Measurements from ENCODE around the gene SAMD3.
"Not testable (repeated sequence)": the region's sequence is repeated elsewhere in the genome, so short reads cannot be mapped to it uniquely, and the experiment has no call there.

Gene SAMD3

DNA sequence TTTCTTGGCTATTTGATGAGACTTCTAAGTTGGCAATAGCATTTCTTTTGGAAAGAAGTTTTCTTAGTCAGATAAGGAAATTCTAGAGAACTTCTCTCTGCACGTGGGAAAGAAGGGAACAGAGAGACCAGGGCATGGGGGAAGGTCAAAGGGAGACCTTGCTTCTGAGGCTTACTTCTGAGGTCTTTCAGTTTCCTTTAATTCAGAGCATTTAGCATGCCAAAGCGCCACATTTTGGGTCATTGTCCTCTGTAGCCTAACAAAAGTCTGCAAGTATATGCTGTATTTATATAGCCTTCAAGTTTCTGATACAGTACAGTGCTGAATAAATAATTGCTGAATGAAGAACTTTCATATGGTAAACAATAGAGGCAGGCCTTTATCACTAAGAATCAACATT lies 95.6 kb downstream of the SAMD3 start:
- DNase-seq: no peak

DNA sequence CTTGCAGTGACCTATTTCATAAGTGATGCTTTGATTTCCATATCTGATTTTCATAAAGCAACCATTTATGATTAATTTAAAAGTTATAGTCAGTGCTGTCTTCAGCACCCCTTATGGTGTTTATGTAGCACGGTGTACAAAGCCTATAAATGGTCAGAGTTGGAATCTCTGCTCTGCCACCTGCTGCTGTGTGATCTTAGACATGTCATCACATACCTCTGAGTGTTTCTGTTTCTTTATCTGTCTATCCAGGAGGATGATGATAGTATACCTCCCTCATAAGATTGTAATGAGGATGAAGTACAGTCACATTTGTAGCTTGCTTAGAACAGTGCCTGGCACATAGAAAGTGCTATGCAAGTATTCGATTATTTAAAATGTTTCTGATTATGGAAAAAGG lies 100.5 kb downstream of the SAMD3 start:
- DNase-seq: no peak

DNA sequence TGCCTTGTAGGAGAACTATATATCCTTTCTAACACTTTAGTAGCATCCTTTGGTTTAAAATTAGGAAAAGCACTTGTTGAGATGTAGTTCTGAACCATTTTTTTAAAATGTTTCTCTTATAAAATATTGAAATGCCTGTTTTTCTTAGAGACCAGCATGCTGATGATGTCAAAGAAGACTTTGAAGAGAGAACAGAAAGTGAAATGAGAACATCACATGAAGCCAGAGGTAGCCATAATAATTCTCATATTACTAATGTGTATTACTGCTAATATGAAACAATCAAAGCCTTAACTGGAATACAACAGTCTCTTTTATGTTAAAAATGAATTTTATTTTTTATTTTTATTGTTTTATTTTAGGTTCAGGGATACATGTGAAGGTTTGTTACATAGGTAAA lies 102.0 kb downstream of the SAMD3 start:
- no peak for DNase-seq

DNA sequence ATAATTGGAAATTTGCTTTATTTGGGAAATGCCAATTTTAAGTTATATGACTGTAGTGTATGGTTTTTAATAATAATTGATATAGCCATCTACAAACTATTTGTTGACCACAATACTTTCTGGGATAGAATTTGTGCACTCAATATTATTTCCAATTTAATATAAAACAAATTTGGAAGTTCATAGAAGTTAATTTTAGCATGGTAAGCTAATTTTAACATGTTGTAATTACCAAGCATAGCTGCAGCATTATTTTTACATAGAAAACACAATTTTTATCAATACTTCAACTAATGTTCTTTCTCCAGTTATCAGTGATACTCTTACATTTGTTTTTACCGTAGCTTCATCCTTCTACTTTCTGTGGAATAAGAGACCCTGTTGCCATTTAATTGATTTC lies 103.5 kb downstream of the SAMD3 start:
- DNase-seq: no peak

DNA sequence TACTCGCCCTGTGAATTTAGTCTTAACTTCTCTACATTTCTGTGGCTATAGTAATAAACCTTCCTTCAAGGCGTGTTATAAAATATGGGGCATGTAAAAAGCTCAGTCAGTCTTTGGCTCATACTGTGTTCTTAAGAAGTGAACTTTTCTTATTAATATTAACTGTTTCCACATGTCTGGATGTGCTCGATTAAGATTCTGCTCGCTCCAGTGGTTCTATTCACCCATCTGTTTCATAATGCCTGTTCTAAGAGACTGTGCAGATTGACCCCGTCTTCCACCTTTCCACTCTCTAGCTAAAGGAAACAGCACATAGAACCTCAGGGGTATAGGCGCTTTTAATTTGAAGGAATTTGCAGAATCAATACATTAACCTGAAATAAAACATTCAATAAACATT lies 104.5 kb downstream of the SAMD3 start:
- DNase-seq: no peak

DNA sequence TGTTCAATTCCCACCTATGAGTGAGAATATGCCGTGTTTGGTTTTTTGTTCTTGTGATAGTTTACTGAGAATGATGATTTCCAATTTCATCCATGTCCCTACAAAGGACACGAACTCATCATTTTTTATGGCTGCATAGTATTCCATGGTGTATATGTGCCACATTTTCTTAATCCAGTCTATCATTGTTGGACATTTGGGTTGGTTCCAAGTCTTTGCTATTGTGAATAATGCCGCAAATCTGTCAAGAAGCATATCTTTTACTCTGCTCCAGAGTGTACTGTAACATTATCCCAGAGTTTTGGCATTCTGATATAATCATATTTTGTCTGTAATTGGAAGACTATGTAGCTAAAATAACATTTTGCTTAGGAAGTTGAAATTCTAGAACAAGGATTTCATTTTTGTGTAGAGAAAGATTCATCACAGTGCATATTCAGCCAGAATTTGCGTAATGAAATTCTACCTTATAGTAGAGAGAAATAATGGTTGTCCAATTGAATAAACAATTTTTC lies 105.5 kb downstream of the SAMD3 start:
- not testable (repeated sequence) for DNase-seq

DNA sequence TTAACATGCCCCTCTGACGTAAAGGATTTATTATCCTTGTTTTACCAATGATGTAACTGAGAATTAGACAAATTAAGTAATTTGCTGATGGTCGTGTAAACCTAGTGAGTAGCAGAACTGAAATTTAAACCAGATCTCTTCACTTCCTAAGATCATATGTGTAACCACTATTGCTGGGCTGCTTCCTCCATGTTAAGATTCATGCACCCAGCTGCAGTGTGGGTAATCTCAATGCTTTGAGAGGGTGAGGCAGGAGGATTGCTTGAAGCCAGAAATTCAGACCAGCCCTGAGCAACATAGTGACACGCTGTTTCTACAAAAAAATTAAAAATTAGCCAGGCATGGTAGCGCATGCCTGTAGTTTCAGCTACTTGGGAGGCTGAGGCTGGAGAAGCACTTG lies 106.5 kb downstream of the SAMD3 start:
- no peak for DNase-seq

DNA sequence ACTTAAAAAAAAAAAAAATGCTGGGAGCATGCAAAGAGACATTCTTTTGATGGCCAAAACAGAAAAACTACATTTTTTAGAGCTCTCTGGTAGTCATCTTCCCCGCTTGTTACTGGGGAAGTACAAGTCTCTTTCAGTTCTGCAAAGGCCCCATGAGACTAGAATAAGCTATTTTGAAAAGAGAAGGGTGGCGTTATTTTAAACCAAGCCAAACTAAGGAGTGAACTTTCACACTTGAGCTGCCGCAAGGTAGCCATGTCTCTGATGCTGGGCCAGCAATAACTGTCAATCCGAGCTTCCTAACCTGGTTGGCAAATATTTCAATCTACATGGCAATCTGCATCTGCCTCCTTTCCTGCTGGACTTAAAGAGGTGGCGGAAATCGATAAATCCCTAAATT lies 107.7 kb downstream of the SAMD3 start:
- DNase-seq: no peak

DNA sequence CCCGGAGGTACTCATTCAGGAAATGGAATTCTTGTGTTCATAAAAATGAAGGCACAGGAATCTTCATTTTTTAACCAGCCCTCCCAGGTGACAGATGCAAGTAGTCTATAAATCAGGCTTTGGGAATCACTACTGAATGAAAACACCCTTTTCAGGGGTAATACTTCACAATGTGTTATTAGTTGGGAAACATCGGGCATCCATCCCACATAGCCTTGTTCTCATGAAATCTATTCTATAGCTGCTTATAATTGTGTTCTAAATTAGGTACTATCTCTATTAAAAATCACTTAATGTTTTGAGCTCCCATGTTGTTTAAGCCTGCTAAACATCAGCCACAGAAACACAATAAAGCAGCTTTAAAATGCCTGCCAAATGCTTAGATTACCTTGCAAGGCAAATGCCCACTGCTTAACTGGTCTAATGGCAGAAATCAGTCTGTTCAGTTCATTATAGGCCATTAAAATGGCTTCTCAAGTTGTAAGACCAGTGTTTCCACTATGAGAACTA lies 109.5 kb downstream of the SAMD3 start:
- no peak for DNase-seq

DNA sequence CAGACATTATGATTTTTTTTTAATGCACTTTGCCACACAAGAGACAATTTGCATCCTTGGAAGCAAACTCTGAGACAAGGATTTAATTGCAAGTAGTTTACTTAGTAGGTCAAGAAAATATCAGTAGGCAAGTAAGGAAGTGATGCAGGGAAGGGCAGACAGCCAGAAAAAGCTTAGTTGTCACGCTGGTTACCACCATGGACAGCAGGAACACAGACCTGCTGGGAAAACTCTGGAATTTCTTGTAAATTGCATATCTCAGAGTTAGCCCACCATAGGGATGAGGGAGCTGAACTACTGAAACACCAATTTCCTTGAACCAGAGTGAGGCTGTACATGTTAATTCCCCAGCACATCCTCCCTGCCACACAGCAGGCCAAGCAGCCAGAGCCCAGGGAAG lies 111.7 kb downstream of the SAMD3 start:
- no peak for DNase-seq

DNA sequence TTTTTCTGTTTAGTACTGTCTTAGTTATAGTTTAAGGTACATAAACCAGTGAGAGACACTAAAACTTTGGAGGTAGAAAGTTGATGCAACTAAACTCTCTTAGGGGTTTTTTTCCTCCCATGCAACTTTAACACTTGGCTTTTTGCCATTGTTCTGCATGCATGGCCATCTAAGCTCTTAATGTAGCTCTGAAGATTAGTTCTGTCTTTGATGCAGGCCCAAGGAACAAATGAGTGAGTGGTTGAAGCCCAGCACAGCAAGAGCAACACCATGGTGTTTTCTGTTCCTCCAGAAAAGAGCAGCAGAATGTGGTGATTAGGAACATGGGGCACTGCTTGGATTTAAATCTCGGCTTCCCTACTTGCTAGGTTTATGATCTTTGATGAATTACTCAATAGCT lies 115.0 kb downstream of the SAMD3 start:
- DNase-seq: no peak

DNA sequence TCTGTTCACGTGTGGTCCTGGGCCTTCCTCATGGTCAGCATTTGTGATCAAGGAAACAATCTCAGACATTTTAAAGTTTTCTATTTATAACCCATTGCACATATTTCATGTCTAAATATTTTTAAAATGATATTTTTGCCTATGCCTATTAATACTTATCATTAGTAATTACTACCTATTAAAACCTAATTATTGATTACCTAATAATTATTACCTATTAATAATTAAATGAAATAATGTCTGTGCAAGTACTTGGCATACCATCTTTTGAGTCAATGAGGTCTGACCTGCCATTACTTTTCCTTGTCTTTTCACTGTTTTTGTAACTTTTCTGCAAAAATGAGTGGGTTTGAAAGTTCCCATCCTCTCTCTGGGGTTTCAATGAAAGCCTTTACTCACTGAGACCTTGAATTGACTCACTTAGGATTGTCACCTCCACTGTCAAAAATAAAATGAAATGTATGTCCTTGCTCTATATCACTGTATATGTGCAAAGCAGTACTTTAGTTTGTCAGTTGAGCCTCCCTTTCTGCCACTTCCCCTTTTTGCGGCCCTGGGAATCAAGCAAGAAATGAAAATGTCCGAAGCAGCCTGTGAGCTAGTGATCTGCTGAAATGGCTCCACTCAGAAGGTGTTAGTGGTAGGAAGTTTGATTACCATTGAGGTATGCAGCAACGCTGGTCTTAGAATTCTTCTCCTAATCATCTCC lies 116.6 kb downstream of the SAMD3 start:
- no peak for DNase-seq

DNA sequence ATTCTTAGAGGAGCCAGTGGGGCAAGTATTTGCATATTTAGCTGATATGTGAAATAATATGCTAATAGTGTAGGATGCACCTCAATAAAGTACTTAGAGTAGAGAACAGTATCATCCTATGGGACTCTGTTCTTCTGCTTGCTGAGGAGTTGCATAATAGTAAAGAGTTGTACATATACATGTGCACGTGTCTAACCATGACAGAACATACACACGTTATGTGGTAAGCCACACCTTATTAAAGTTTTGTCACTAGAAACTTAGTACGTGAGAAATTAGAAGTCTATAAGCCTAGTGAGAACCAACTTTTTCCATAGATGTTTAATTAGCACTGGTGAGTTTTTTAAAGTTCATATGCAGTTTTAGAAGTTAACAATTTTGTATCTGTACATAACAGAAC lies 123.6 kb downstream of the SAMD3 start:
- DNase-seq: no peak

DNA sequence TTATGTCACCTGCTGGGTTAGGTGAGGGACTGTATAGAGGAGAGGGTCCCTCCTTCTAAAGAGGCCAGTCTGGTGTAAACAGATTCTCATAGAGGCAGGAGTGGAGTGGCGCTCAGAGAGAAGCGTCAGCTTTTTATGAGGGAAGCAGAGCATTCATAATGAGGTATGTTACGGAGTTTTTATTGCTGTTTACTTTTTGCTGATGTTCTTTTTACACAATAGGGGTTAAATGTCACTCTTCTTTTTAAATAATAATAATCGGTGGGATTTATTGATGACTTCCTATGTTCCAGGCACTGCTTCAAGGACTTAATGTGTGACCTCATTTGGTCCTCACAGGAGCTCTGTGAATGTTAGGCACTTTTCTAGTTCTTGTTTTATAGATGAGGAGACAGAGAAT lies 124.4 kb downstream of the SAMD3 start:
- DNase-seq: no peak
